HepG2 (cell line): Measurements from ENCODE around the gene METTL26. TPM values are rescaled to one million over a fixed set of nuclear protein-coding genes. Genes with fewer than 3 reads are reported as not detected.

Experiments used
- HNRNPL ChIP-seq: fragments of 200-400 bp; formaldehyde crosslinking; IDR thresholded peaks from 2 replicates; pipeline ENCODE4 v1.6.1; 2017; ENCODE audit warnings: mild to moderate bottlenecking, low read depth, low read length
- IRF2 ChIP-seq: IDR thresholded peaks from 2 replicates; pipeline ENCODE4 v1.6.1; 2018; ENCODE audit warnings: missing genetic modification reagents, missing compliant biosample characterization
- MBD4 ChIP-seq: IDR thresholded peaks from 2 replicates; pipeline ENCODE4 v1.6.1; 2012; ENCODE audit warnings: low read length, inconsistent platforms, borderline replicate concordance
- MTA1 ChIP-seq: sonication (generic); formaldehyde crosslinking; IDR thresholded peaks from 2 replicates; pipeline ENCODE4 v1.4.0; 2020; ENCODE audit warnings: missing genetic modification reagents, mild to moderate bottlenecking, borderline replicate concordance
- PHF20 ChIP-seq: sonication (generic); formaldehyde crosslinking; IDR thresholded peaks from 2 replicates; pipeline ENCODE4 v1.5.0; 2020; ENCODE audit warnings: mild to moderate bottlenecking, missing genetic modification reagents
- SP140L ChIP-seq: sonication (generic); formaldehyde crosslinking; IDR thresholded peaks from 2 replicates; pipeline ENCODE4 v1.4.0; 2020; ENCODE audit warnings: missing genetic modification reagents, borderline replicate concordance
- SP5 ChIP-seq: IDR thresholded peaks from 2 replicates; pipeline ENCODE4 v1.6.1; 2016; ENCODE audit warnings: low read depth, borderline replicate concordance
- ZNF20 ChIP-seq: sonication (generic); formaldehyde crosslinking; IDR thresholded peaks from 2 replicates; pipeline ENCODE4 v1.4.0; 2020; ENCODE audit warnings: mild to moderate bottlenecking, moderate library complexity, missing genetic modification reagents
- ZNF337 ChIP-seq: sonication (generic); formaldehyde crosslinking; IDR thresholded peaks from 2 replicates; pipeline ENCODE4 v1.5.1; 2020; ENCODE audit warnings: missing genetic modification reagents, low read depth, mild to moderate bottlenecking, borderline replicate concordance
- ZNF407 ChIP-seq: sonication (generic); formaldehyde crosslinking; IDR thresholded peaks from one replicate; pipeline ENCODE4 v1.5.1; 2020; ENCODE audit warnings: mild to moderate bottlenecking, missing genetic modification reagents; ENCODE audit errors: not compliant biosample characterization
- ZNF772 ChIP-seq: sonication (generic); formaldehyde crosslinking; IDR thresholded peaks from 2 replicates; pipeline ENCODE4 v1.5.0; 2020; ENCODE audit warnings: mild to moderate bottlenecking, missing genetic modification reagents
- polyA plus RNA-seq, 8 experiments: library from polyadenylated mRNA; depleted of rRNA in 3 of 8; stranded (reverse) in 7 of 8; unstranded in 1 of 8; fragments of >200 nt; fragmentation: Illumina TruSeq in 4 of 8; extraction: Trizol in 4 of 8; gene quantifications; 2 replicates each; pipeline versions ENCODE4 v1.2.1 to v1.2.3, GENCODE V29; 2011 to 2016; ENCODE audit warnings: low read depth in 4 of 8, missing spikeins in 1 of 8, mixed read lengths in 1 of 8; ENCODE audit not compliant: insufficient read depth in 1 of 8
- total RNA-seq, 5 experiments: library from RNA; depleted of rRNA; stranded (reverse); fragments of >200 nt; fragmentation: Illumina TruSeq; extraction: Trizol; gene quantifications; 2 replicates each; pipeline ENCODE4 v1.2.3, GENCODE V29; 2016; ENCODE audit warnings: low read depth in 1 of 5
- TF ChIP-seq, protein P1 (sequence below): sonication (generic); formaldehyde crosslinking; IDR thresholded peaks from 2 replicates; pipeline ENCODE4 v1.9.0; 2021; ENCODE audit warnings: missing genetic modification reagents, borderline replicate concordance
- TF ChIP-seq, protein P2 (sequence below): sonication (generic); formaldehyde crosslinking; IDR thresholded peaks from 2 replicates; pipeline ENCODE4 v1.4.0; 2020; ENCODE audit warnings: mild to moderate bottlenecking, missing genetic modification reagents

METTL26 gene
- total and polyA plus RNA-seq, 2 of the 13 experiments (the other 11 are each of a cell fraction or from before 2014, with no cell fraction given), result 65.5 to 70.1 TPM

DNA sequence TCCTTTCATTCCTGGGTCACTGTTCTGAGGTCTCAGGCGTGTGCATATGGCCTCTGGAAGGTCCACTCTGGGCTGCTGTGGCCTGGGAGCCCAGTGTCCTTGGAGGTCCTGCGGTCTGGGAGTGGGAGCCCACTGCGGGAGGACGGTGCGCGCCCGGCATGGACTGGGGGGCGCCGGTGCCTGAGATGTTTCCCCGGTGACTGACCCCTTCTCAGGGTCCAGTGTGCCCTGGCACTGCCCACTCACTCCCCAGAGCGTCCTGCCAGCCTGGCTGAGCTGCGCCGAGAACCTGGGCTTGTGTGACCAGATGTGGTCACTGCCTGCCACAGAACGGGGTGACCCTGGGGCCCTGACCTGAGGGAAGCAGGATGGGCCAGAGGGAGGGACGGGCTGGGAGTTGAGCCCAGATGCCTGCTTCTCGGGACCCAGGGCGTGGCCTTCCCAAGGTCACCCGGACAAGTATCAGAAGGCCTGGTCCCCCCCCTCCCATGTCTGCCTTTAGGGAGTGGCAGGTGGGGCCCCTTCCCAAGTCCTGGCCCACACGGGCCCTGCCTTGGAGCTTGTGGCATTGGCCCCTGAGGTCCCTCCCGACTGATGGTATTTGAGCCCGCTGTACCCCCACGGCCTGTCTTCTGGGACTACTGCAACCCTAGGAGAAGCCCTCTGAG lies 38.2 kb upstream of the METTL26 start (continued):
- TF ChIP-seq ZNF407 (CRISPR knock-in tag), result no peak
- no peak for TF ChIP-seq SP5 (CRISPR knock-in tag)
- no peak for TF ChIP-seq ZNF337 (CRISPR knock-in tag)
- TF ChIP-seq MBD4, result no peak
- no peak for TF ChIP-seq ZNF20 (CRISPR knock-in tag)
- TF ChIP-seq SP140L (CRISPR knock-in tag), result no peak
- 0 out of 2 replicates have a peak, but pooled peaks have one; percentile 59 for TF ChIP-seq HNRNPL
- no peak for TF ChIP-seq PHF20 (CRISPR knock-in tag)
- TF ChIP-seq IRF2, result no peak
- TF ChIP-seq, protein P1, sequence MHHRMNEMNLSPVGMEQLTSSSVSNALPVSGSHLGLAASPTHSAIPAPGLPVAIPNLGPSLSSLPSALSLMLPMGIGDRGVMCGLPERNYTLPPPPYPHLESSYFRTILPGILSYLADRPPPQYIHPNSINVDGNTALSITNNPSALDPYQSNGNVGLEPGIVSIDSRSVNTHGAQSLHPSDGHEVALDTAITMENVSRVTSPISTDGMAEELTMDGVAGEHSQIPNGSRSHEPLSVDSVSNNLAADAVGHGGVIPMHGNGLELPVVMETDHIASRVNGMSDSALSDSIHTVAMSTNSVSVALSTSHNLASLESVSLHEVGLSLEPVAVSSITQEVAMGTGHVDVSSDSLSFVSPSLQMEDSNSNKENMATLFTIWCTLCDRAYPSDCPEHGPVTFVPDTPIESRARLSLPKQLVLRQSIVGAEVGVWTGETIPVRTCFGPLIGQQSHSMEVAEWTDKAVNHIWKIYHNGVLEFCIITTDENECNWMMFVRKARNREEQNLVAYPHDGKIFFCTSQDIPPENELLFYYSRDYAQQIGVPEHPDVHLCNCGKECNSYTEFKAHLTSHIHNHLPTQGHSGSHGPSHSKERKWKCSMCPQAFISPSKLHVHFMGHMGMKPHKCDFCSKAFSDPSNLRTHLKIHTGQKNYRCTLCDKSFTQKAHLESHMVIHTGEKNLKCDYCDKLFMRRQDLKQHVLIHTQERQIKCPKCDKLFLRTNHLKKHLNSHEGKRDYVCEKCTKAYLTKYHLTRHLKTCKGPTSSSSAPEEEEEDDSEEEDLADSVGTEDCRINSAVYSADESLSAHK (CRISPR knock-in tag), result no peak
- no peak for TF ChIP-seq ZNF772 (CRISPR knock-in tag)
- TF ChIP-seq, protein P2, sequence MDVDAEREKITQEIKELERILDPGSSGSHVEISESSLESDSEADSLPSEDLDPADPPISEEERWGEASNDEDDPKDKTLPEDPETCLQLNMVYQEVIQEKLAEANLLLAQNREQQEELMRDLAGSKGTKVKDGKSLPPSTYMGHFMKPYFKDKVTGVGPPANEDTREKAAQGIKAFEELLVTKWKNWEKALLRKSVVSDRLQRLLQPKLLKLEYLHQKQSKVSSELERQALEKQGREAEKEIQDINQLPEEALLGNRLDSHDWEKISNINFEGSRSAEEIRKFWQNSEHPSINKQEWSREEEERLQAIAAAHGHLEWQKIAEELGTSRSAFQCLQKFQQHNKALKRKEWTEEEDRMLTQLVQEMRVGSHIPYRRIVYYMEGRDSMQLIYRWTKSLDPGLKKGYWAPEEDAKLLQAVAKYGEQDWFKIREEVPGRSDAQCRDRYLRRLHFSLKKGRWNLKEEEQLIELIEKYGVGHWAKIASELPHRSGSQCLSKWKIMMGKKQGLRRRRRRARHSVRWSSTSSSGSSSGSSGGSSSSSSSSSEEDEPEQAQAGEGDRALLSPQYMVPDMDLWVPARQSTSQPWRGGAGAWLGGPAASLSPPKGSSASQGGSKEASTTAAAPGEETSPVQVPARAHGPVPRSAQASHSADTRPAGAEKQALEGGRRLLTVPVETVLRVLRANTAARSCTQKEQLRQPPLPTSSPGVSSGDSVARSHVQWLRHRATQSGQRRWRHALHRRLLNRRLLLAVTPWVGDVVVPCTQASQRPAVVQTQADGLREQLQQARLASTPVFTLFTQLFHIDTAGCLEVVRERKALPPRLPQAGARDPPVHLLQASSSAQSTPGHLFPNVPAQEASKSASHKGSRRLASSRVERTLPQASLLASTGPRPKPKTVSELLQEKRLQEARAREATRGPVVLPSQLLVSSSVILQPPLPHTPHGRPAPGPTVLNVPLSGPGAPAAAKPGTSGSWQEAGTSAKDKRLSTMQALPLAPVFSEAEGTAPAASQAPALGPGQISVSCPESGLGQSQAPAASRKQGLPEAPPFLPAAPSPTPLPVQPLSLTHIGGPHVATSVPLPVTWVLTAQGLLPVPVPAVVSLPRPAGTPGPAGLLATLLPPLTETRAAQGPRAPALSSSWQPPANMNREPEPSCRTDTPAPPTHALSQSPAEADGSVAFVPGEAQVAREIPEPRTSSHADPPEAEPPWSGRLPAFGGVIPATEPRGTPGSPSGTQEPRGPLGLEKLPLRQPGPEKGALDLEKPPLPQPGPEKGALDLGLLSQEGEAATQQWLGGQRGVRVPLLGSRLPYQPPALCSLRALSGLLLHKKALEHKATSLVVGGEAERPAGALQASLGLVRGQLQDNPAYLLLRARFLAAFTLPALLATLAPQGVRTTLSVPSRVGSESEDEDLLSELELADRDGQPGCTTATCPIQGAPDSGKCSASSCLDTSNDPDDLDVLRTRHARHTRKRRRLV (CRISPR knock-in tag), result no peak
- TF ChIP-seq MTA1 (CRISPR knock-in tag), result peak; percentile 16; the same call in 1 of the 2 replicates
